Measurements from ENCODE around the gene ZNF548. TPM values are rescaled to one million over a fixed set of nuclear protein-coding genes. Genes with fewer than 3 reads are reported as not detected.

The ZNF548 gene
- total RNA-seq, 1 experiment from 2014 or later: 13.0 TPM

GRCh38 chr19:57380923-57381322 is 8.7 kb upstream of the ZNF548 start:
- Histone ChIP-seq H3K18ac (ENCODE audit: insufficient read length, low read depth, low read length) (no peak overlapping the region), H4K8ac (replicated peaks; ENCODE audit: insufficient read length, low read depth, low read length) (no peak overlapping the region), H3K14ac (ENCODE audit: insufficient read depth, low read length) (no peak overlapping the region), H3K79me1 (ENCODE audit: insufficient read depth, low read depth, low read length, poor library complexity, severe bottlenecking) (no peaks in the 10 kb centered on the region), H3K4ac (ENCODE audit: low read depth, low read length) (no peak overlapping the region), H3K23me2 (ENCODE audit: insufficient read length, low read depth, low read length, poor library complexity, severe bottlenecking) (no peaks in the 10 kb centered on the region), H2BK120ac (ENCODE audit: low read depth, low read length, poor library complexity, severe bottlenecking) (no peak overlapping the region), H2BK5ac (ENCODE audit: insufficient read length, low read length) (no peak overlapping the region), H3K23ac (ENCODE audit: insufficient read length, low read depth, low read length) (no peak overlapping the region), H2BK20ac (ENCODE audit: low read depth, low read length, poor library complexity, severe bottlenecking) (no peak overlapping the region), H3K9ac (ENCODE audit: extremely low read depth, insufficient read length, low read length) (no peak overlapping the region), H2AK5ac (ENCODE audit: insufficient read length, low read length) (no peak overlapping the region), H2BK12ac (ENCODE audit: insufficient read length, low read depth, low read length) (no peak overlapping the region), H3K4me2 (ENCODE audit: insufficient read depth, insufficient read length, low read length) (no peak overlapping the region), H2AFZ (ENCODE audit: low read length) (no peak overlapping the region), H3K9me3 (ENCODE audit: control insufficient read depth, low read depth, low read length) (peaks cover 19% of the 10 kb centered on the region), H4K5ac (ENCODE audit: insufficient read length, low read depth, low read length) (no peak overlapping the region), H3K27ac (ENCODE audit: insufficient read length, low read depth, low read length) (no peak overlapping the region), H3T11ph (ENCODE audit: low read length) (no peak overlapping the region), H3K4me1 (ENCODE audit: insufficient read depth, low read length) (no peaks in the 10 kb centered on the region), H4K91ac (ENCODE audit: insufficient read length, low read depth, low read length) (no peak overlapping the region), H4K20me1 (ENCODE audit: control insufficient read depth, insufficient read depth, insufficient read length) (no peaks in the 10 kb centered on the region), H2BK15ac (ENCODE audit: low read depth, low read length) (no peak overlapping the region), H3K27me3 (ENCODE audit: insufficient read depth, low read length) (no peaks in the 10 kb centered on the region), H3K56ac (ENCODE audit: insufficient read length, low read depth, low read length) (no peak overlapping the region), H3K79me2 (ENCODE audit: insufficient read depth, low read length) (no peaks in the 10 kb centered on the region)
- Mint-ChIP-seq H3K36me3 (ENCODE audit: insufficient read depth in 1 of 3, low read depth in 3 of 3) (peaks cover 20 to 30% (median 30%) of the 10 kb centered on the region in 3 experiments), H3K4me3 (no peak overlapping the region), H3K9me3 (peaks cover 21 to 30% of the 10 kb centered on the region in 2 experiments), H3K27ac (no peak overlapping the region), H3K27me3 (ENCODE audit: low read depth) (no peaks in the 10 kb centered on the region; the same call in none of the 2 replicates), H3K4me1 (no peaks in the 10 kb centered on the region)
- no peak for TF ChIP-seq CTCF (conservative IDR thresholded peaks at IDR 0.05)
- no peak for DNase-seq
